Chondrocyte (in vitro differentiated cells): ENCODE measurements around the gene MPND. TPM values are rescaled to one million over a fixed set of nuclear protein-coding genes. Genes with fewer than 3 reads are reported as not detected.

Source experiments
- DNase-seq: peaks from one replicate; pipeline ENCODE4 v3.0.0; 2021; ENCODE audit warnings: mixed read lengths, low spot score
- H3K27ac Mint-ChIP-seq: one replicate; pipeline ENCODE4 v1.8.0; 2021; ENCODE audit warnings: mild to moderate bottlenecking, moderate library complexity, mixed read lengths; ENCODE audit not compliant: unreplicated experiment
- H3K27me3 Mint-ChIP-seq: 2 replicates; pipeline ENCODE4 v1.8.0; 2021; ENCODE audit warnings: low read depth, mixed read lengths
- H3K36me3 Mint-ChIP-seq: 2 replicates; pipeline ENCODE4 v1.8.0; 2021; ENCODE audit warnings: low read depth, mixed read lengths
- H3K4me1 Mint-ChIP-seq: 2 replicates; pipeline ENCODE4 v1.8.0; 2021; ENCODE audit warnings: low read depth, mild to moderate bottlenecking, mixed read lengths
- H3K4me3 Mint-ChIP-seq: one replicate; pipeline ENCODE4 v1.8.0; 2021; ENCODE audit warnings: mild to moderate bottlenecking, moderate library complexity, mixed read lengths; ENCODE audit not compliant: unreplicated experiment
- H3K9me3 Mint-ChIP-seq: 2 replicates; pipeline ENCODE4 v1.8.0; 2021; ENCODE audit warnings: low read depth, mixed read lengths
- total RNA-seq: library from RNA; stranded (reverse); gene quantifications from 3 replicates; pipeline ENCODE4 v1.2.1, GENCODE V29; 2021
- TF ChIP-seq, protein P1 (sequence below): fragments of 200-600 bp; sonication (generic); IDR thresholded peaks from 2 replicates; pipeline ENCODE4 v1.5.0; 2021; ENCODE audit warnings: antibody characterized with exemption, mild to moderate bottlenecking, moderate library complexity

MPND gene
- total RNA-seq, 1 donor from 2014 or later, result 14.9 TPM

DNA sequence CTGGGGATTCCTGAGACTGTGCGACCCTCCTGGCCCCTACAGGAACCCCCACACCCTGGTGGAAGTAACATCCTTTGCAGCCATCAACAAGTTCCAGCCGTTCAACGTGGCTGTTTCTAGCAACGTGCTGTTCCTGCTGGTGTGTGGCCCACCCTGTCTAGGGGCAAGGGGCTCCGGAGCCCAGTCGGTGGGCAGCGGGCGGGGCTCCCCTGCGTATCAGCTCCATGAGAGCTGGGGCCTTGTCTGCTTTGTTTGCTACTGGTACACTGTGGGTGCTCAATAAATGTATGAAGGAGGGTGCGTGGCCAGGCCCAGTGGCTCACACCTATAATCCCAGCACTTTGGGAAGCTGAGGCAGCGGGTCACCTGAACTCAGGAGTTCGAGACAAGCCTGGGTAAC lies 10.9 kb downstream of the MPND start:
- DNase-seq, result no peak
- no peak overlapping the region for H3K4me3 Mint-ChIP-seq
- no peaks in the 10 kb centered on the region for H3K27me3 Mint-ChIP-seq
- no peaks in the 10 kb centered on the region for H3K4me1 Mint-ChIP-seq
- H3K36me3 Mint-ChIP-seq, result no peaks in the 10 kb centered on the region
- TF ChIP-seq, protein P1, sequence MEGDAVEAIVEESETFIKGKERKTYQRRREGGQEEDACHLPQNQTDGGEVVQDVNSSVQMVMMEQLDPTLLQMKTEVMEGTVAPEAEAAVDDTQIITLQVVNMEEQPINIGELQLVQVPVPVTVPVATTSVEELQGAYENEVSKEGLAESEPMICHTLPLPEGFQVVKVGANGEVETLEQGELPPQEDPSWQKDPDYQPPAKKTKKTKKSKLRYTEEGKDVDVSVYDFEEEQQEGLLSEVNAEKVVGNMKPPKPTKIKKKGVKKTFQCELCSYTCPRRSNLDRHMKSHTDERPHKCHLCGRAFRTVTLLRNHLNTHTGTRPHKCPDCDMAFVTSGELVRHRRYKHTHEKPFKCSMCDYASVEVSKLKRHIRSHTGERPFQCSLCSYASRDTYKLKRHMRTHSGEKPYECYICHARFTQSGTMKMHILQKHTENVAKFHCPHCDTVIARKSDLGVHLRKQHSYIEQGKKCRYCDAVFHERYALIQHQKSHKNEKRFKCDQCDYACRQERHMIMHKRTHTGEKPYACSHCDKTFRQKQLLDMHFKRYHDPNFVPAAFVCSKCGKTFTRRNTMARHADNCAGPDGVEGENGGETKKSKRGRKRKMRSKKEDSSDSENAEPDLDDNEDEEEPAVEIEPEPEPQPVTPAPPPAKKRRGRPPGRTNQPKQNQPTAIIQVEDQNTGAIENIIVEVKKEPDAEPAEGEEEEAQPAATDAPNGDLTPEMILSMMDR, result no peak
- no peak overlapping the region for H3K27ac Mint-ChIP-seq
- H3K9me3 Mint-ChIP-seq, result no peaks in the 10 kb centered on the region

DNA sequence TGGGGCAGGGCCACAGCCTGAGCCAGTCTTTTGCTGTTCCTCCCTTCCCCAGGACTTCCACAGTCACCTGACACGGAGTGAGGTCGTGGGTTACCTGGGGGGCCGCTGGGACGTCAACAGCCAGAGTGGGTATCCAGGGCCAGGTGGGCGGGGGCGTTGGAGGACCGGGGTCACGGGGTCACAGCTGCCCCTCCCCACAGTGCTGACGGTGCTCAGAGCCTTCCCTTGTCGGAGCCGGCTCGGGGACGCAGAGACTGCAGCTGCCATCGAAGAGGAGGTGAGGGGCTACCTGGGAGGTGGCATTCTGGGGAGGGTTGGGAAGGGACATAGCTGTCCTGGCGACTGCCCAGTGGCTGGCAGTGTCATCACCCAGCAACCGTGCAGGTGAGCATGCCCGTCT lies 11.5 kb downstream of the MPND start:
- TF ChIP-seq, protein P1, result no peak
- H3K4me1 Mint-ChIP-seq, result no peaks in the 10 kb centered on the region
- no peak for DNase-seq
- H3K27ac Mint-ChIP-seq, result no peak overlapping the region
- H3K4me3 Mint-ChIP-seq, result no peak overlapping the region
- no peaks in the 10 kb centered on the region for H3K27me3 Mint-ChIP-seq
- H3K9me3 Mint-ChIP-seq, result no peaks in the 10 kb centered on the region
- H3K36me3 Mint-ChIP-seq, result no peaks in the 10 kb centered on the region

DNA sequence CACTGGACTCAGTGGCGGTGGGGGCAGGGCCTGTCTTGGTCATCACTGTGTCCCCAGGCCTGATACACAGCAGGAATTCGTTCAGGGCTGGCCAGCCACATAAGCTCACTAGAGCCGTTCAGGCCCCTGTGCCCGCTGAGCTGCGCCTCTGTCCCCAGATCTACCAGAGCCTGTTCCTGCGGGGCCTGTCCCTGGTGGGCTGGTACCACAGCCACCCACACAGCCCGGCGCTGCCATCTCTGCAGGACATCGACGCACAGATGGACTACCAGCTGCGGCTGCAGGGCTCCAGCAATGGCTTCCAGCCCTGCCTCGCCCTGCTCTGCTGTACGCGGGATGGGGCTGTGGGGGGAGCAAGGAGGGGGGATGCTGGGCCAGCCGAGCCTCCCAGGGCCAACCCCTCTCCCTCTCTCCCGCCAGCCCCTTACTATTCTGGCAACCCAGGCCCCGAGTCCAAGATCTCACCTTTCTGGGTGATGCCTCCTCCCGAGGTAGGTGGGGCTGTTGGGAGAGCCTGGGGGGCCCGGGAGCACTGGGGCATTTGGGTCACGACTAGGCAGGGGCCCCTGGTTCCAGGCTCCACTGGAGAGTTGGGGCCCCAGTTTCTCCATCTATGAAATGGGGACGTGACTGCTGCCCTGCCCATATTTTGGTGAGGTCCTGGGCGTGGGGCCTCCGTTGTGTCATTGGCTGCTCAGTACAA lies 13.9 kb downstream of the MPND start:
- Mint-ChIP-seq H3K4me3 (no peak overlapping the region), H3K36me3 (peaks cover 5% of the 10 kb centered on the region), H3K27me3 (no peaks in the 10 kb centered on the region), H3K4me1 (peaks cover 7% of the 10 kb centered on the region), H3K27ac (no peak overlapping the region), H3K9me3 (no peaks in the 10 kb centered on the region)
- TF ChIP-seq, protein P1, result no peak
- peak; percentile 86 for DNase-seq

DNA sequence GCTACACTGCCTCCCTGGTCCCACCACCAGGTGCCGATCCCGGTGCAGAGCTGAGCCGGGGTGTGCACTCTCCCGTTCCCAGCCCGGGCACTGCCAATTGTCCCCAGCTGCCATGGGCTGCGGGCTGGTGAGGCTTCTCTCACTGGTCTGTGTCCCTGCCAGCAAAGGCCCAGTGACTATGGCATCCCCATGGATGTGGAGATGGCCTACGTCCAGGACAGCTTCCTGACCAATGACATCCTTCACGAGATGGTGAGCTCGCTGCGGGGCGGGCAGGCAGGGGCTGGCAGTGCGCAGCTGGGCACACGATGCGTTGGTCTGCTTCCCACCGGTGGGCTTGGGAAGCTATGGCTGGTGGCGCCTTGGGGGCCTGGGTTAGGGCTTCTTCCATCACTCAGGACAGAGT lies 14.6 kb downstream of the MPND start:
- TF ChIP-seq, protein P1, result no peak
- no peaks in the 10 kb centered on the region for H3K27me3 Mint-ChIP-seq
- H3K9me3 Mint-ChIP-seq, result no peaks in the 10 kb centered on the region
- no peak overlapping the region for H3K27ac Mint-ChIP-seq
- DNase-seq, result peak; percentile 76
- peaks cover 7% of the 10 kb centered on the region for H3K4me1 Mint-ChIP-seq
- H3K4me3 Mint-ChIP-seq, result no peak overlapping the region
- peaks cover 5% of the 10 kb centered on the region for H3K36me3 Mint-ChIP-seq

DNA sequence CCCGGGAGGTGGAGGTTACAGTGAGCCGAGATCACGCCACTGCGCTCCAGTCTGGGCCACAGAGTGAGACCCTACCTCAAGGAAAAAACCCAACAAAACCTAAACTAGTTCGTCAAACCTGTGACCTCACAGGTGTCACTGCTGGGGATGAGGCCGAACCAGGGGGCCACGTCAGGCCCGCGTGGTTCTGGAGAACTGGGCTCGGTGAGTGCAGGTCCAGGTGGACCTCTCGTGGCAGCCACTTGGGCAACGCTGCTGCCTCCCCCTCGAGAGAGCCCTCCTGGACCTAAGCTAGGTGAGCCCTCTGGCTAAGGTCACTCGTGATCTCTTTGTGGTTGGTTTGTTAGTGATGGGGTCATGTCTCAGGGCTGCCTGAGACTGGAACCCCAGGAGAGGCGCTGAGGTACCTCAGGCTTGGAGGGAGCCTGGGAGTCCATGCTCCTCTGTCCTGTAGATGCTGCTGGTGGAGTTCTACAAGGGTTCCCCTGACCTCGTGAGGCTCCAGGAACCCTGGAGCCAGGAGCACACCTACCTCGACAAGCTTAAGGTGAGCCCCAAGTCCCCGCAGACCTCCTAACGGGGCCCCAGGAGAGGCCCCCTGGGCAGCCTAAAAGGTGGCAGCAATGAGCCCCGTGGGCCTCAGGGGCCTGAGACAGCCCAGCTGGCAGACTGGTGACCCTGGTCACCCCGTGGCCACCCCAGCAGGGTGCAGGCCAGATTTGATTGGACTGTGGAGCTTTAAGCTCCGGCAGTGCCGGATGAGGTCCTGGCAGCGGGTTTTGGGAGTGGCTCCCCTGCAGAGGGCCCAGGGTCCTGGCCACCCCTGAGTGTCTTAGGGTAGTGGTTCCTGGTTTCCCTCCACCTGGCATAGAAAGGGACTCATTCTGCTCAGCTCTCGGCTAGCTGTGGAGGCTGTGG lies 15.6 kb downstream of the MPND start:
- peak overlapping the region; percentile 22 for H3K27ac Mint-ChIP-seq
- H3K27me3 Mint-ChIP-seq, result no peaks in the 10 kb centered on the region
- TF ChIP-seq, protein P1, result no peak
- H3K4me1 Mint-ChIP-seq, result peaks cover 7% of the 10 kb centered on the region
- no peak overlapping the region for H3K4me3 Mint-ChIP-seq
- peaks cover 5% of the 10 kb centered on the region for H3K36me3 Mint-ChIP-seq
- DNase-seq, result no peak
- no peaks in the 10 kb centered on the region for H3K9me3 Mint-ChIP-seq
